ENCODE results near the gene CLCN1.

CLCN1 gene

GRCh38 chr7:143316492-143316891 is 581 bp downstream of the CLCN1 start:
- no peak overlapping the region for H3K18ac ChIP-seq (ENCODE audit: low read length)
- H2BK12ac ChIP-seq (ENCODE audit: low read length): no peak overlapping the region
- H3K23ac ChIP-seq (ENCODE audit: low read depth, low read length, poor library complexity): no peak overlapping the region
- H3K36me3 ChIP-seq (replicated peaks in 1 of 2; ENCODE audit: control insufficient read depth in 2 of 2, insufficient read depth in 2 of 2, low read length in 2 of 2): peaks cover 0 to 10% of the 10 kb centered on the region in 2 donors
- H3K4me1 ChIP-seq (ENCODE audit: control insufficient read depth in 2 of 2, insufficient read depth in 1 of 2, low read depth in 1 of 2, low read length in 2 of 2): peaks cover 0 to 5% of the 10 kb centered on the region in 2 donors
- no peak for DNase-seq (ENCODE audit: low spot score)
- no peak overlapping the region for H3K27ac ChIP-seq (replicated peaks; ENCODE audit: low read length)
- no peak overlapping the region for H2BK5ac ChIP-seq (ENCODE audit: low read length)
- H4K91ac ChIP-seq (ENCODE audit: low read depth, low read length, poor library complexity): no peak overlapping the region
- no peak overlapping the region for H3K14ac ChIP-seq (ENCODE audit: low read length)
- H2AFZ ChIP-seq (ENCODE audit: low read length): no peak overlapping the region
- H3K4me2 ChIP-seq (ENCODE audit: insufficient read depth, low read length, poor library complexity, severe bottlenecking): no peak overlapping the region
- H3K9me3 ChIP-seq (replicated peaks in 1 of 2; ENCODE audit: control insufficient read depth in 2 of 2, insufficient read depth in 1 of 2, low read depth in 1 of 2, low read length in 2 of 2): no peaks in the 10 kb centered on the region
- no peak overlapping the region for H2AK5ac ChIP-seq (ENCODE audit: low read depth, low read length)
- no peaks in the 10 kb centered on the region for H3K27me3 ChIP-seq (ENCODE audit: control insufficient read depth in 3 of 3, insufficient read depth in 3 of 3, low read depth in 1 of 3, low read length in 3 of 3)
- H3K4ac ChIP-seq (ENCODE audit: low read length): no peak overlapping the region
- no peaks in the 10 kb centered on the region for H3K79me1 ChIP-seq (ENCODE audit: low read depth, low read length)
- H3K9ac ChIP-seq (ENCODE audit: low read depth, low read length, poor library complexity): no peak overlapping the region
- H3K4me3 ChIP-seq (ENCODE audit: low read length in 2 of 2): no peak overlapping the region
- H2BK120ac ChIP-seq (ENCODE audit: low read depth, low read length): no peak overlapping the region
- H4K8ac ChIP-seq (ENCODE audit: low read depth, low read length): no peak overlapping the region
- WGBS, 2 donors (ENCODE audit: extremely low coverage in 2 of 2, insufficient read length in 2 of 2, insufficient replicate concordance in 1 of 2): no CpG with 5 or more reads among the region's 4 CpGs
- no peak overlapping the region for H2BK15ac ChIP-seq (ENCODE audit: low read length)

GRCh38 chr7:143318661-143319060 is 2.8 kb downstream of the CLCN1 start:
- Histone ChIP-seq H3K14ac (ENCODE audit: low read length) (no peak overlapping the region), H3K18ac (ENCODE audit: low read length) (no peak overlapping the region), H2AK5ac (ENCODE audit: low read depth, low read length) (no peak overlapping the region), H3K4me3 (ENCODE audit: low read length in 2 of 2) (no peak overlapping the region), H3K4me2 (ENCODE audit: insufficient read depth, low read length, poor library complexity, severe bottlenecking) (no peak overlapping the region), H2BK120ac (ENCODE audit: low read depth, low read length) (no peak overlapping the region), H4K8ac (ENCODE audit: low read depth, low read length) (no peak overlapping the region), H2BK5ac (ENCODE audit: low read length) (no peak overlapping the region), H3K4ac (ENCODE audit: low read length) (no peak overlapping the region), H4K91ac (ENCODE audit: low read depth, low read length, poor library complexity) (no peak overlapping the region), H3K4me1 (ENCODE audit: control insufficient read depth in 2 of 2, insufficient read depth in 1 of 2, low read depth in 1 of 2, low read length in 2 of 2) (peaks cover 10% of the 10 kb centered on the region in 2 donors), H3K9ac (ENCODE audit: low read depth, low read length, poor library complexity) (no peak overlapping the region), H3K36me3 (replicated peaks in 1 of 2; ENCODE audit: control insufficient read depth in 2 of 2, insufficient read depth in 2 of 2, low read length in 2 of 2) (peaks cover 0 to under 1% of the 10 kb centered on the region in 2 donors), H3K79me1 (ENCODE audit: low read depth, low read length) (no peaks in the 10 kb centered on the region), H3K27ac (replicated peaks; ENCODE audit: low read length) (no peak overlapping the region), H3K23ac (ENCODE audit: low read depth, low read length, poor library complexity) (peak overlapping the region; percentile 1), H2BK12ac (ENCODE audit: low read length) (no peak overlapping the region), H3K27me3 (ENCODE audit: control insufficient read depth in 3 of 3, insufficient read depth in 3 of 3, low read depth in 1 of 3, low read length in 3 of 3) (no peaks in the 10 kb centered on the region), H2AFZ (ENCODE audit: low read length) (peak overlapping the region; percentile 17), H2BK15ac (ENCODE audit: low read length) (no peak overlapping the region), H3K9me3 (replicated peaks in 1 of 2; ENCODE audit: control insufficient read depth in 2 of 2, insufficient read depth in 1 of 2, low read depth in 1 of 2, low read length in 2 of 2) (no peaks in the 10 kb centered on the region)
- DNase-seq (ENCODE audit: low spot score): no peak
- no CpG with 5 or more reads among the region's 5 CpGs for WGBS, 2 donors (ENCODE audit: extremely low coverage in 2 of 2, insufficient read length in 2 of 2, insufficient replicate concordance in 1 of 2)

GRCh38 chr7:143320620-143321019 is 4.7 kb downstream of the CLCN1 start:
- Histone ChIP-seq H3K36me3 (replicated peaks in 1 of 2; ENCODE audit: control insufficient read depth in 2 of 2, insufficient read depth in 2 of 2, low read length in 2 of 2) (no peaks in the 10 kb centered on the region), H4K91ac (ENCODE audit: low read depth, low read length, poor library complexity) (no peak overlapping the region), H3K4me3 (ENCODE audit: low read length in 2 of 2) (no peak overlapping the region), H2AK5ac (ENCODE audit: low read depth, low read length) (no peak overlapping the region), H3K27ac (replicated peaks; ENCODE audit: low read length) (no peak overlapping the region), H3K9ac (ENCODE audit: low read depth, low read length, poor library complexity) (no peak overlapping the region), H3K18ac (ENCODE audit: low read length) (no peak overlapping the region), H3K79me1 (ENCODE audit: low read depth, low read length) (no peaks in the 10 kb centered on the region), H3K23ac (ENCODE audit: low read depth, low read length, poor library complexity) (no peak overlapping the region), H3K14ac (ENCODE audit: low read length) (no peak overlapping the region), H3K9me3 (replicated peaks in 1 of 2; ENCODE audit: control insufficient read depth in 2 of 2, insufficient read depth in 1 of 2, low read depth in 1 of 2, low read length in 2 of 2) (no peaks in the 10 kb centered on the region), H2BK5ac (ENCODE audit: low read length) (no peak overlapping the region), H3K4me1 (ENCODE audit: control insufficient read depth in 2 of 2, insufficient read depth in 1 of 2, low read depth in 1 of 2, low read length in 2 of 2) (peaks cover 11 to 12% of the 10 kb centered on the region in 2 donors), H2AFZ (ENCODE audit: low read length) (no peak overlapping the region), H4K8ac (ENCODE audit: low read depth, low read length) (no peak overlapping the region), H3K27me3 (ENCODE audit: control insufficient read depth in 3 of 3, insufficient read depth in 3 of 3, low read depth in 1 of 3, low read length in 3 of 3) (no peaks in the 10 kb centered on the region), H2BK15ac (ENCODE audit: low read length) (no peak overlapping the region), H3K4me2 (ENCODE audit: insufficient read depth, low read length, poor library complexity, severe bottlenecking) (no peak overlapping the region), H2BK12ac (ENCODE audit: low read length) (no peak overlapping the region), H2BK120ac (ENCODE audit: low read depth, low read length) (no peak overlapping the region), H3K4ac (ENCODE audit: low read length) (no peak overlapping the region)
- WGBS, 2 donors (ENCODE audit: extremely low coverage in 2 of 2, insufficient read length in 2 of 2, insufficient replicate concordance in 1 of 2): no CpG with 5 or more reads among the region's 9 CpGs
- no peak for DNase-seq (ENCODE audit: low spot score)

- Histone ChIP-seq H2AK5ac (ENCODE audit: low read depth, low read length) (no peak overlapping the region), H4K91ac (ENCODE audit: low read depth, low read length, poor library complexity) (no peak overlapping the region), H3K27ac (replicated peaks; ENCODE audit: low read length) (no peak overlapping the region), H3K4me3 (ENCODE audit: low read length in 2 of 2) (no peak overlapping the region), H3K4me2 (ENCODE audit: insufficient read depth, low read length, poor library complexity, severe bottlenecking) (no peak overlapping the region), H2BK120ac (ENCODE audit: low read depth, low read length) (no peak overlapping the region), H3K4me1 (ENCODE audit: control insufficient read depth in 2 of 2, insufficient read depth in 1 of 2, low read depth in 1 of 2, low read length in 2 of 2) (peaks cover 11 to 12% of the 10 kb centered on the region in 2 donors), H3K36me3 (replicated peaks in 1 of 2; ENCODE audit: control insufficient read depth in 2 of 2, insufficient read depth in 2 of 2, low read length in 2 of 2) (no peaks in the 10 kb centered on the region), H4K8ac (ENCODE audit: low read depth, low read length) (no peak overlapping the region), H2BK12ac (ENCODE audit: low read length) (no peak overlapping the region), H3K79me1 (ENCODE audit: low read depth, low read length) (no peaks in the 10 kb centered on the region), H2AFZ (ENCODE audit: low read length) (no peak overlapping the region), H3K9ac (ENCODE audit: low read depth, low read length, poor library complexity) (no peak overlapping the region), H3K23ac (ENCODE audit: low read depth, low read length, poor library complexity) (no peak overlapping the region), H3K4ac (ENCODE audit: low read length) (no peak overlapping the region), H3K9me3 (replicated peaks in 1 of 2; ENCODE audit: control insufficient read depth in 2 of 2, insufficient read depth in 1 of 2, low read depth in 1 of 2, low read length in 2 of 2) (no peaks in the 10 kb centered on the region), H3K14ac (ENCODE audit: low read length) (no peak overlapping the region), H2BK5ac (ENCODE audit: low read length) (no peak overlapping the region), H3K27me3 (ENCODE audit: control insufficient read depth in 3 of 3, insufficient read depth in 3 of 3, low read depth in 1 of 3, low read length in 3 of 3) (no peaks in the 10 kb centered on the region), H3K18ac (ENCODE audit: low read length) (peak overlapping the region; percentile 21), H2BK15ac (ENCODE audit: low read length) (no peak overlapping the region)
- WGBS, 2 donors (ENCODE audit: extremely low coverage in 2 of 2, insufficient read length in 2 of 2, insufficient replicate concordance in 1 of 2): no CpG with 5 or more reads among the region's 10 CpGs
- DNase-seq (ENCODE audit: low spot score): no peak
Observed at GRCh38 chr7:143321242-143321641, 5.3 kb downstream of the CLCN1 start.
